GM10266 (cell line): ENCODE results near the gene CHCHD6.
A peak's percentile ranks its signal among the peaks of the same experiment; 100 is the strongest.

Experiments used
- DNase-seq: peaks from one replicate; pipeline ENCODE4 v3.0.0; 2012; ENCODE audit errors: extremely low spot score
- TF ChIP-seq, protein P1 (sequence below): IDR thresholded peaks from 2 replicates; pipeline ENCODE4 v1.5.1; 2012; ENCODE audit warnings: mild to moderate bottlenecking, low read depth; ENCODE audit not compliant: control insufficient read depth, insufficient read depth; ENCODE audit errors: missing control alignments

Gene CHCHD6

DNA sequence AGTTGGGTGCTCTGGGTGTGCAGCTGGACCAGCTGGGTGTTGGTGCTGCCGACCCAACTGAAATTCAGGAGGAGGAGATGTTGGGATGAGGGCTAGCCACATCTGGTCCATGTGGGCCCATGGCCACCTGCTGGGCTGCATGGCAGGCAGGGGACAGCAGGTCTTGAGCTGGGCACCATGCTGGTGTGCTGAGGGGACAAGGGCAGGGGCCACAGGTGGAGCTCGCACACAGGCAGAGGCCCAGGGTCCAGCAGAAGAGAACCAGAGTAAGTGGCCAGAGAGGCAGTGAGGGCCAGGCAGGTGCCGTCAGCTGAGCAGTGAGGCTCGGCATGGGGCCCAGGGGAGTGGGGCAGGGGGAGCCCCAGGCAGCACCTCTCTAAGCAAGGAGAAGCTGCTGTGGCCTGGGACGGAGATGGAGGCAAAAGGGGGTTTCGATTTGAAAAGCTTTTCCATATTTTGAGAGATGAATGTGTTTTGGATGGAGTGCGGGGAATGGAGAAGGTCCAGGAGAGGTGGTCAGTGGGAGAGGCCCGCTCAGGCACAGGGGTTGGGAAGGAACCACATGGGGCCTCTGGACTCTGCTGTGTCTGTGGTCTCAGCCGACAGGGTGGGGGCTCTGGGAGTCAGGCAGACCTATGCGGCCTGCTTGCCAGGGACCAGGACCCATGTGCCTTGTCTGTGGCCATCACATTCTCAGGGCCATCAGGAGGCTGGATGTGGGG lies 248.4 kb downstream of the CHCHD6 start:
- TF ChIP-seq, protein P1, sequence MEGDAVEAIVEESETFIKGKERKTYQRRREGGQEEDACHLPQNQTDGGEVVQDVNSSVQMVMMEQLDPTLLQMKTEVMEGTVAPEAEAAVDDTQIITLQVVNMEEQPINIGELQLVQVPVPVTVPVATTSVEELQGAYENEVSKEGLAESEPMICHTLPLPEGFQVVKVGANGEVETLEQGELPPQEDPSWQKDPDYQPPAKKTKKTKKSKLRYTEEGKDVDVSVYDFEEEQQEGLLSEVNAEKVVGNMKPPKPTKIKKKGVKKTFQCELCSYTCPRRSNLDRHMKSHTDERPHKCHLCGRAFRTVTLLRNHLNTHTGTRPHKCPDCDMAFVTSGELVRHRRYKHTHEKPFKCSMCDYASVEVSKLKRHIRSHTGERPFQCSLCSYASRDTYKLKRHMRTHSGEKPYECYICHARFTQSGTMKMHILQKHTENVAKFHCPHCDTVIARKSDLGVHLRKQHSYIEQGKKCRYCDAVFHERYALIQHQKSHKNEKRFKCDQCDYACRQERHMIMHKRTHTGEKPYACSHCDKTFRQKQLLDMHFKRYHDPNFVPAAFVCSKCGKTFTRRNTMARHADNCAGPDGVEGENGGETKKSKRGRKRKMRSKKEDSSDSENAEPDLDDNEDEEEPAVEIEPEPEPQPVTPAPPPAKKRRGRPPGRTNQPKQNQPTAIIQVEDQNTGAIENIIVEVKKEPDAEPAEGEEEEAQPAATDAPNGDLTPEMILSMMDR = no peak
- no peak for DNase-seq

DNA sequence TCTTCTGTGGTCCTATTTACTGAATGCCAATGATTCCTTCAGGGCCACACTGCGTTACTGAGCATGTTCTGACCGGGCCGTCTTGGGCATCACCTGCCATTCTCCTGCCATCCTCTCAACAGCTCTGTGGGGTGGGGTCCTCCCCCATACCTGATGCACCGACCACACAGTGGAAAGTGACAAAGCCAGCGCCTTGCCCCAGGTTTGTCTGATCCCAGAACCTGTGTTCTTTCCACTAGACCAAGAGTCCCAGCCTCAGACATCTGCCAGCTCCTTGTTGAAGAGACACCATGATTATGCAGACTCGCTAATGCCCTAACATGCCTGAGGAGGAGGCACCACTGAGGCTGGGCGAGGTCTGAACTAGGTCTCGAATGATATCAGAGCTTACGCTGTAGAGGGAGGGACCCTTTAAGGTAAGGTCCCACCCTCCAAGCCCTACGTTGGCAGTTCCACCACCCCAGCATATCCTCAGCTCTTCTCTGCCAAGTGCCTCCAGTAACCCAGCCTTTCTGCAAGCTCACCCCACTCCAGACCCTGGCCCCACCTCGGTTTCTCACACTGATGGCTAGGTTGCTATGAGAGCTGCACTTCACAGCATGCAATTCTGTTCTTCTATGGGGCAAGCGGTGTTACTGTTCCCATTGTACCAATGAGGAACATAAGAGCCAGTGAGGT lies 249.1 kb downstream of the CHCHD6 start:
- no peak for DNase-seq
- TF ChIP-seq, protein P1 = no peak

DNA sequence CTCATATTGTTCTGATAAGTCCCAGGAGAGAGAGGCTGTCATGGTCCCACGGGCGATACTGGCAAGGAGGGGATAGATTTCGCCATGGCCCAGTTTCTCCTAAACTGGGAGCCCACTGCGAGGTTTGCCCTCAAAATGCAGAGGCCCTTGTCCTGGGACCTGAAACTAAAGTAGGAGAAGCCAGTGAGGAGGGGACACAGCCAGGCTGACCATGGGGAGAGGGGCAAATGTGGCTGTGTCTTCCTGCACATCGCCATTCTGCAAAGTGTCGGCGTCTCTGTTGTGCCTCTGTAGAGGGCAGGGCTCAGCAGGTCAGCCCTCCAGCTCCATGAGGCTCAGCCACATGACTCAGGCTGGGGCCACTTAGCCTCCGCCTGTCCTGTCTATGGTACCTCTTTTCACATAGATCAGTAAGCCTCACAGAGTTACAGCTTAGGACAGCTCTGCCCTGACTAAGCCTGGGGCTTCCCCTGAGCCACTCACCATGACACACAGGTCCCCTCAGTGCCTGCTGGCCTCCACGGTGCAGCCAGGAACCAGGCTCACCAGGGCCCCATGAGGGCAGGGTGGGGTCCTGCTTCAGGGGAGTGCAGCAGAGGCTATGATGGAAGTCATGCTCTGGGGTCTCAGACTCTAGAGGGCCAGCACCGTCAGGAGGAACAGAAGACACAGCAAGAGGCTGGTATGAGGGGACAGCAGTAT lies 250.3 kb downstream of the CHCHD6 start:
- peak; percentile 48 for DNase-seq
- TF ChIP-seq, protein P1 = no peak

DNA sequence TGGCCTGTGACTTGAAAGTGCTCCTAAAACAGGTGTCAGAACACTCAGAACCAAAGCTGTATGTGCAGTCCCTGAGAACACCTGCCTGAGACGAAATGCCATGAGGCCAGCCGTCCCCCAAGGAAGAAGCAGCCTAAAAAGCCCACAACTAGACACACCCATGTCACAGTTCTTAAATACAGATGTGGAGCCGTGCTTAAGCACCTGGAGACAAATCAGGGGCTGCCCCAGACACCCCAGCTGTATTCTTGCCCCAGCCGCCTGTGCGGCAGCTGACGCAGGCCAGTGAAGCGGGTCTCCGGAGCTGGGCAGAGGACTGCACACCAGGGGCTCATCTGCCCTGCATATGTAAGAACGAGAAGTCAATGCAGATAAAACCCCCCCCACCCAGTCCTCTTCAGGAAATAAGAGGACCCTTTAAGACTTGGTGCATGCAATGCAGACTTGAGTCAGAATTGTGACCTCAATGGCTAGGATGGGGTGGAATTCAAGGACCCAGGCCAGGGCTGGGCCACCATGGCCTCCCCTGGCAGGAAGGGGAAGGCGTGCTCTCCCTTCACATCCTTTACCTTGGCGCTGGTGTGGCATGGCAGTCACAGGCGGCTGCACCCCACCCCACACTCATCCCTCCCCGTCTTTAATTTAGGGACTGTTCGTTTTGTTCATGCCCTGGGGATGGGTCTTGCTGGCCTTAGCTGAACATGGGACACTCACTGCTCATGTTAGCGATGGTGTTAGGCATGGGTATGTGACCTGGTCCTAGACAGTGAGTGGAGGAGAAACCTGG lies 251.2 kb downstream of the CHCHD6 start:
- TF ChIP-seq, protein P1 = no peak
- DNase-seq = no peak

DNA sequence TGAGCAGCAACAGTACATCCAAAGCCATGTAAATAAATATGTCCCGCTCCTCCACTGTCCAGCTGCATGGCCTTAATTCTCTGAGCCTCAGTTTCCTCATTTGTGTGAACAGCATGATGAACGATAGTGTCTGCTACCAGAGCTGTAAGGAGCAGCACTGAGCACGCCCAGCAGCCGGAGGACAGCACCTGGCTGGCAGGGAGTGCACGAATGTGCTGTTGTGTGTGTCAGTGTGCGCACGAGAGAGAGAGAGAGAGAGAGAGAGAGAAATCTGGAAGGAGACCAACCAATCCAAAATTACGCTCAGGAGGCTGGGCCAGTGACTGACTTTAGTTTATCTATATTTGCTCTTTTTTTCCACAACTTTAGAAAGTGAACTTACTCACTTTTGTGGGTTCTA lies 252.3 kb downstream of the CHCHD6 start:
- no peak for DNase-seq

DNA sequence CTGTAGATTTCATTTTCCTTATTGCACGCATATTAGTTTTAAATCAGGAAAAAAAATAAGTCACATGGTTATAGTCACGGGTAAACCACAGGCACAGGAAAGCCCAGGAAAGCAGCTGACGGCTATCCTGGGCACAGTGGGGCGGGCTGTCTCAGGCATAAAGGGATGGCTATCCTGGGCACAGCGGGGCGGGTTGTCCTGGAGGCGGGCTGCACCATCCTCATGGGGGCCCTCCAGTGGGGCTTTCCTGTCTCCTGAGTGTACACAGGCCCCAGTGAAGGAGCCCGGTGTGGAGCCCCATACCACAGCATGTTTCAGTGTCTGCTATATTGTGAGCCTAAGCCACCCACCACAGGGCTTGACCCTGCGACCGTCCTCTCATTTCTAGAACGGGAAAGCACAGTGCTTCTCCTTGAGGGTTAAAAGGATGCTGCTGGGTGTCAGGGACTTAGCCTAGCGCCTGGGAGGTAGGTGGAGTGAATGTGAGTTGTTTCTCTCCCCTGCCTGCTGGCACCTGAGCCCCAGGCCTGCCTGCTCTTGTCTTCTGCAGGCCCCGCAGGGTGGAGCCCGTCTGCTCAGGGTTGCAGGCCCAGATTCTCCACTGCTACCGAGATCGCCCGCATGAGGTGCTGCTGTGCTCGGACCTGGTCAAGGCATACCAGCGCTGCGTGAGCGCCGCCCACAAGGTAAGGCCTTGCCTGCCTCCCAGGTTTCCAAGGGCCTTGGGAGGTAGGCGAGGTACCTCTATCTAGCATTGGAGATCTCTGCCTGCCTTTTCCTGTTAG lies 253.0 kb downstream of the CHCHD6 start:
- TF ChIP-seq, protein P1 = no peak
- DNase-seq = no peak

More for the DNA sequence above, 252.3 kb downstream of the CHCHD6 start:
- TF ChIP-seq, protein P1 = no peak
